RWPE1 (cell line): ENCODE data around the gene PTGDR2.

ENCODE experiments used
- CTCF ChIA-PET: fragments of 350-600 bp; sonication (Branson Sonifier 250); formaldehyde crosslinking; extraction: SDS; loops from one replicate; lab custom pipeline; 2021; lab: Yijun Ruan, JAX
- POLR2A ChIA-PET: fragments of 400-600 bp; formaldehyde crosslinking; extraction: SDS; loops from one replicate; lab custom pipeline; 2020; ENCODE audit warnings: antibody characterized with exemption; ENCODE audit not compliant: low non-redundant PET; lab: Yijun Ruan, JAX
- DNase-seq: peaks from one replicate; pipeline ENCODE4 v3.0.0; 2012; ENCODE audit warnings: low spot score
- H3K27ac ChIP-seq: fragments of 450-650 bp; 2 replicates; pipeline ENCODE4 v1.5.1; 2017
- TF ChIP-seq, protein P1 (sequence below): fragments of 450-650 bp; conservative IDR thresholded peaks from 2 replicates; pipeline ENCODE4 v1.5.1; 2017; ENCODE audit warnings: low read depth, mild to moderate bottlenecking

PTGDR2 gene

DNA sequence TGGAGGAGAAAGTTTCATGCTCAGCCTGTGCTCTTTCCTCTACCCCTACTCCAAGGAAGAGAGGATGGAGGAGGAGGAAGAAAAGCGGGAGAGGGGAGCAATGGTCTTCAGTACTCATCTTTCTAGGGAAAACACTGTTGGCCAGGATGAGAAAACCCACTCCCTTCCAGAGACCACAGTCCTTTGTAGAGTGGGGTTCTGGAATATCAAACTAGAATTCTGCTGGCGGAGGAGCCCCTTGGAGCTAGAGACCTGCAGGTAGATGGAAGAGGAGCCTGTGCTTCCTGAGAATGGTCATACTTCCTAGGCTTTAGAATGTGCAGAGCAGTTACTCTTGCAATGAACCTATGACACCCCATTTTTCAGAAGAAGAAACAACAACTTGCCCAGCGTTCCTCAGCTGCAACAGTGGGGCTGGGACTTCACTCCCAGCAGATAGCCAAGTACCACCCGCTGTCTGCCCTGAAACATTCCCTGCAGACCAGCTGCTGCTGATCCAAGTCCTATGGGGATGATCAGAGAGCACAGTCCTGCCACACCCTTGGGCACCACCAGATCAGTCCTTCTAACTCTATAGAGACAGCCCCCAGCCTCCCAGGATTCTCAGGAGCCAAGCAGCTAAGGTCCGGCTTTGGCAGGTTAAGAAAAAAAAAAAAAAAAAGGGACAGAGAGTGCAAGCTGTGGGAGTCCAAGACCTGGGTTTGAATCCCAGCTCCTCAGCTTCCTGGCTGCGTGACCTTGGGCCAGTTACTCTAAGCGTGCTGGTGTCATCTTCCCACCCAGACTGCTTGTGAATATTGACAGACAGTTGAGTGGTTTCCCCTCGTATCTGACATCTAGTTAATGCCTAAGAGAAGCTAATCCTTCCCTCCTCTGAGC, 664 bp downstream of the PTGDR2 start:
- no peak for DNase-seq
- H3K27ac ChIP-seq, result no peak overlapping the region
- ChIA-PET POLR2A (interaction anchor here (0.7 kb wide), 1 partner anchor 9 kb away, joined by 3 read pairs; no protein-coding TSS in a partner anchor), CTCF (interaction anchor here (0.7 kb wide), 1 partner anchor 85 kb away, joined by 4 read pairs; no protein-coding TSS in a partner anchor)
- TF ChIP-seq, protein P1, sequence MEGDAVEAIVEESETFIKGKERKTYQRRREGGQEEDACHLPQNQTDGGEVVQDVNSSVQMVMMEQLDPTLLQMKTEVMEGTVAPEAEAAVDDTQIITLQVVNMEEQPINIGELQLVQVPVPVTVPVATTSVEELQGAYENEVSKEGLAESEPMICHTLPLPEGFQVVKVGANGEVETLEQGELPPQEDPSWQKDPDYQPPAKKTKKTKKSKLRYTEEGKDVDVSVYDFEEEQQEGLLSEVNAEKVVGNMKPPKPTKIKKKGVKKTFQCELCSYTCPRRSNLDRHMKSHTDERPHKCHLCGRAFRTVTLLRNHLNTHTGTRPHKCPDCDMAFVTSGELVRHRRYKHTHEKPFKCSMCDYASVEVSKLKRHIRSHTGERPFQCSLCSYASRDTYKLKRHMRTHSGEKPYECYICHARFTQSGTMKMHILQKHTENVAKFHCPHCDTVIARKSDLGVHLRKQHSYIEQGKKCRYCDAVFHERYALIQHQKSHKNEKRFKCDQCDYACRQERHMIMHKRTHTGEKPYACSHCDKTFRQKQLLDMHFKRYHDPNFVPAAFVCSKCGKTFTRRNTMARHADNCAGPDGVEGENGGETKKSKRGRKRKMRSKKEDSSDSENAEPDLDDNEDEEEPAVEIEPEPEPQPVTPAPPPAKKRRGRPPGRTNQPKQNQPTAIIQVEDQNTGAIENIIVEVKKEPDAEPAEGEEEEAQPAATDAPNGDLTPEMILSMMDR, result no peak

DNA sequence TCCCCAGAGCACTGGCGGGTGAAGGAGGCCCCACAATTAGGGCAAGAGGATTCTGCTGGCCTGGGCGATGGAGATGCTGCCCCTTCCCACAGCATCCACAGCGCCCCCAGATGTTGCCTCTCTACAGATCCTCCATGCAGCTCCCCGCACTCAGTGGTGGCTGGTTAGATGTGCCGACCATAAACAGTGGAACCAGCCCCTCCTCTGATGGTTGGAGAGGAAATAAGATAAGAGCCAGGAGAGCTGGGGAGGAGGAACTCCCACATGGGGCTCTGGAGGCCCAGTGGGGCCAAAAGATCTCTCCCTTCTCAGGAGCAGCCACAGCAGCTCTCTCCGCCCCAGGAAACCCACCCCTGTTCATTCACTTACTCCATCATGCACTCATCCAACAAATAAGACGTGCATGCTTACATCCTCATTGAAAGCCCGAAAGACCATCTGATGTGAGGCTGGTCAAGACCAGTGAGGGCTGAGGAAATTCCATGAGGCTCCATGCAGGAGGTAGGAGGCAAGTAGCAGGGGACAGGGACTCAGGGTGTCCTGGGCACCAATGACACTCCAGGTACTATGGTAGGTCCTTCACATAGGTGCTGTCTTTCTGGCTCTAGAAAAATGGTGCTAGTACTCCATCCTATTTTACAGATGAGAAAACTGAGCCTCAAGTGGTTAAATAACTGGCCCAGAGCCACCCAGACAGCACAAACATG, 1.5 kb downstream of the PTGDR2 start:
- no peak for DNase-seq
- CTCF ChIA-PET, result no interaction called here
- no peak overlapping the region for H3K27ac ChIP-seq
- TF ChIP-seq, protein P1, result no peak
- POLR2A ChIA-PET, result no interaction called here

DNA sequence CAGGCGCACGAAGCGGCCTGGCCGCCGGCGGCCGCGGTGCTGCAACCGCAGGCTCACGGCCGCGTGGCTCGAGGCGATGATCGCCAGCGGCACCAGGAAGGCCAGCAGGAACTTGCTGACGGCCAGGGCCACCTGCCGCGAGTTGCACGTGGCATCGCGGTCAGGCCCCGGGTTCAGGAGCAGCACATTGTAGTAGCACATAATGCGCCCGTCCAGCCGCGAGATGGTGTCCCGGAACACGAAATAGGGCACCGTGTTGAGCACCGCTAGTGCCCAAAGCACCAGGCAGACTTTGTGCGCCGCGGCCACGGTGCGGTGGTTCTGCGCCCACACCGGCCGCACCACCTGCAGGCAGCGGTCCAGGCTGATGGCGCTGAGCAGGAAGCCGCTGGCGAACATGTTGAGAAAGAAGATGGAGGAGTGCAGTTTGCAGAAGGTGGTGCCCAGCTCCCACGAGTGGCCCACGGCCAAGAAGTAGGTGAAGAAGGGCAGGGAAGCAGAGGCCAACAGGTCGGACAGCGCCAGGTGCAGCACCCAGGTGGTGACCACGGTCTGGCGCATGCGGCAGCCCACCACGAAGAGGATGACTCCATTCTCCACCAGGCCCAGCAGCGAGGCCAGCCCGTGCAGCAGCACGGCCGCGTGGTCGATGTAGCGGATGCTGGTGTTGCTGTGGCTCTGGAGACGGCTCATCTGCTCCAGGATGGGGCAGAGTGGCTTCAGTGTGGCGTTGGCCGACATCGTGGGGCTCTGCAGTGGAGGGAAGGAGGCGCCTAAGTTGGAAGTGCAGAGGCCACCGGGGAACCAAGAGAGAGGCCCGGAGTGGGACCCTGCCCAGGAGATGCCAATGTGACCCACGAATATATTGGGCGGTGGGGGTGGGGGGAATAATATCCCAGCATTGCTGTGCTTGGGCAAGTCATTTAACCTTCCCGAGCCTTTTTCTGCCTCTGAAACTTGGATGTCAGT, 2.5 kb downstream of the PTGDR2 start:
- no peak for DNase-seq
- TF ChIP-seq, protein P1, result no peak
- CTCF ChIA-PET, result no interaction called here
- H3K27ac ChIP-seq, result no peak overlapping the region
- POLR2A ChIA-PET, result no interaction called here

DNA sequence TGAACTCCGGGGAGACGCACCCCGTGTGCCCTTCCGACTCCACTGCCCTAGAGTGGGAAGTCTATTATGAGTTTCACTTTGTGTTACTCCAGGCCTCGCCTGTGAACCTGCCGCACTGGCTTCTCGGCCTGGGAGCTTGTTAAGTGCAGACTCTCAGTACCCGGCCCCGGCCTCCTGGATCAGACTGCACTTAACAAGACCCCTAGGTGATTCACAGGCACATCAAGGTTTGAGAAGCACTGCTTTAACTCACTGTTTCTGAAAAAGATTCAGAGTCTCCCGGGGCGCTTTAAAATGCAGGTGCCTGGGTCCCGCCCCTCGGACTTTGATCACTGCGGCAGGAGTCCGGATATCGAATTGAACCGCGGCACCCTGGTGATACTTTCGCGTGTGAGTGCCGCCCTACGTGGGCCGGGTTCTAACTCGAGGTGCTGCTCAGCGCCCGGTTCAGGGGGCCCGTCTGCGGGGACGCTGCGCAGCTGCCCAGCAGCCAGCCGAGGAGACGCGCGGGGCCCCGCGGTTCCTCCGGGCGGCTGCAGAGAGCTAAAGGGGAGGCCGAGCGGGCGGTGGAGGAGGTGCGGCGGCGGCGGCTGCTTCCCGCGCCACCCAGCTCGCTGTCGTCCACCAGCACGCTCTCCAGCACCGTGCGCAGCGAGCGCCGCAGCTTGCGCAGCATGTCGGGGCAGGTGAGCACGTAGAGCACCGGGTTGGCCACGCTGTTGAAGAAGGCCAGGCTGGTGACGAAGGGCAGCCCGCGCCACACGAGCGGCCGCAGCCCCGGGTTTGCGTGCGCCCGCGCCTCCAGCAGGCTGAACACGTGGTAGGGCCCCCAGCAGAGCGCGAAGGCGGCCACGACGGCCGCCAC, 3.4 kb downstream of the PTGDR2 start:
- ChIA-PET POLR2A (no interaction called here), CTCF (interaction anchor here (0.5 kb wide), 1 partner anchor 506 kb away, joined by 4 read pairs; no protein-coding TSS in a partner anchor)
- DNase-seq, result no peak
- TF ChIP-seq, protein P1, result no peak
- no peak overlapping the region for H3K27ac ChIP-seq

DNA sequence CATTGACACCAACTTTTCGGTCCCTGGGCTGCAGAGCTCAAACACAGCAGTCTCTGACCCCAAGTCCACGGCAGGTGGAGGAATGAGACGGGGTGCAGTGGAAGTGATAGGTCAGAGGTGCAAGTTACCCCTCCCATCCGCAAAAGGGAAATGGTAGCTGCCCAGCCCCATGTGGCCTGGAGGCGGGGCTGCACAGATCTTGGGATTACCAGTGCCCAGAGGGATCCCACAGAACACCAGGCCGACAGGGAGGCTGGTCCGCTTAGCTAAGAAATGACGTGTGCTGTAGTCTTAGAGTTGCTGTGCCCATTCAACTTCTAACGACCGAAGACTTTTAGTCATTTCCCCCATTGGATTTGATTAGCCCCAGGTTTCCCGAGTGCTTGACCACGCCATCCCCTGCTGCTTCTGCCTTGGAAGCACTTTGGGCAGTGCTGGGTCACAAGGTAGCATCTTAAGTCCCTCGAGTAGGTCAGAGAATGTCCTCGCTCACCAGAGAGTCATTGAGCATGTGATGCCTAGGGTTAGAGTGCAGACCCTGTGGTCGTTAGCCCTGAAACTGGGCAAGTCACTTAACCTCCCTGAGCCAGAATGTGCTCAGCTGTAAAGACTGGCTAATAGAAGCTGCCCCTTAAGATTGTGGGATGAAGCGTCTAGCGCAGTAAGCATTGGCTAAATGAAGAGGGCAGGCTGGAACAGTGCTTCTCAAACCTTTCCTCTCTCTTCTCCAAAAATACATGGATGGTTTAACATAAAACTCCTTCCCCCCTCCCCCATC, 4.2 kb downstream of the PTGDR2 start:
- POLR2A ChIA-PET, result no interaction called here
- TF ChIP-seq, protein P1, result no peak
- DNase-seq, result no peak
- CTCF ChIA-PET, result interaction anchor here (1.5 kb wide), 1 partner anchor 48 kb away, joined by 4 read pairs; no protein-coding TSS in a partner anchor
- H3K27ac ChIP-seq, result no peak overlapping the region
